SK-N-SH treated with all-trans-retinoic acid at 6 μM for 48 hours (cell line): ENCODE results near the gene NHLRC2.

Experiments used
- ATAC-seq: fragments of 200-7000 bp; cut with Tn5 transposase; 3 replicates; pipeline ENCODE4 v1.9.1; 2020; ENCODE audit warnings: mild to moderate bottlenecking, moderate library complexity
- ARNTL ChIP-seq: fragments of 450-650 bp; formaldehyde crosslinking; IDR thresholded peaks from 2 replicates; pipeline ENCODE4 v1.5.0; 2020; ENCODE audit warnings: low read depth, mild to moderate bottlenecking, moderate library complexity, borderline replicate concordance
- BACH2 ChIP-seq: fragments of 250-450 bp; sonication (Bioruptor Pico); IDR thresholded peaks from 2 replicates; pipeline ENCODE4 v1.9.0; 2021; ENCODE audit warnings: mild to moderate bottlenecking, borderline replicate concordance
- CSDC2 ChIP-seq: fragments of 250-450 bp; sonication (Bioruptor Pico); IDR thresholded peaks from 2 replicates; pipeline ENCODE4 v1.5.0; 2020; ENCODE audit warnings: mild to moderate bottlenecking, moderate library complexity
- CSRNP3 ChIP-seq: fragments of 250-450 bp; sonication (Bioruptor Pico); IDR thresholded peaks from 2 replicates; pipeline ENCODE4 v1.5.1; 2021; ENCODE audit warnings: mild to moderate bottlenecking, moderate library complexity
- ESRRG ChIP-seq: fragments of 250-450 bp; sonication (Bioruptor Pico); IDR thresholded peaks from 2 replicates; pipeline ENCODE4 v1.6.1; 2021; ENCODE audit warnings: mild to moderate bottlenecking
- GLIS3 ChIP-seq: fragments of 250-450 bp; sonication (Bioruptor Pico); IDR thresholded peaks from 2 replicates; pipeline ENCODE4 v1.5.0; 2020; ENCODE audit warnings: mild to moderate bottlenecking, moderate library complexity
- ISL1 ChIP-seq: fragments of 250-450 bp; sonication (Bioruptor Pico); IDR thresholded peaks from 2 replicates; pipeline ENCODE4 v2.1.2; 2022; ENCODE audit warnings: mild to moderate bottlenecking, moderate library complexity
- PATZ1 ChIP-seq: fragments of 250-450 bp; sonication (Bioruptor Pico); IDR thresholded peaks from 2 replicates; pipeline ENCODE4 v1.8.0; 2020; ENCODE audit warnings: mild to moderate bottlenecking, moderate library complexity, borderline replicate concordance
- POU6F1 ChIP-seq: fragments of 250-450 bp; sonication (Bioruptor Pico); IDR thresholded peaks from 2 replicates; pipeline ENCODE4 v1.8.0; 2021; ENCODE audit warnings: low read depth, mild to moderate bottlenecking, moderate library complexity, borderline replicate concordance
- PPARA ChIP-seq: fragments of 250-450 bp; sonication (Bioruptor Pico); IDR thresholded peaks from 2 replicates; pipeline ENCODE4 v1.5.0; 2020; ENCODE audit warnings: mild to moderate bottlenecking, borderline replicate concordance
- RARB ChIP-seq: fragments of 250-450 bp; sonication (Bioruptor Pico); IDR thresholded peaks from 2 replicates; pipeline ENCODE4 v1.8.0; 2021; ENCODE audit warnings: mild to moderate bottlenecking, moderate library complexity
- SNAI2 ChIP-seq: fragments of 250-450 bp; sonication (Bioruptor Pico); IDR thresholded peaks from 2 replicates; pipeline ENCODE4 v1.5.0; 2020; ENCODE audit warnings: mild to moderate bottlenecking, moderate library complexity
- TCF4 ChIP-seq: fragments of 250-450 bp; sonication (Bioruptor Pico); IDR thresholded peaks from 2 replicates; pipeline ENCODE4 v1.8.0; 2021; ENCODE audit warnings: mild to moderate bottlenecking, moderate library complexity, borderline replicate concordance
- TOX ChIP-seq: fragments of 250-450 bp; sonication (Bioruptor Pico); IDR thresholded peaks from 2 replicates; pipeline ENCODE4 v1.8.0; 2021; ENCODE audit warnings: mild to moderate bottlenecking, moderate library complexity, borderline replicate concordance
- TSHZ2 ChIP-seq: fragments of 250-450 bp; sonication (Bioruptor Pico); IDR thresholded peaks from 2 replicates; pipeline ENCODE4 v1.5.0; 2020; ENCODE audit warnings: mild to moderate bottlenecking, moderate library complexity
- ZC3H10 ChIP-seq: fragments of 250-450 bp; sonication (Bioruptor Pico); IDR thresholded peaks from 2 replicates; pipeline ENCODE4 v1.5.1; 2021; ENCODE audit warnings: mild to moderate bottlenecking, moderate library complexity
- ZFP3 ChIP-seq: fragments of 250-450 bp; sonication (Bioruptor Pico); IDR thresholded peaks from 2 replicates; pipeline ENCODE4 v1.5.0; 2020; ENCODE audit warnings: mild to moderate bottlenecking, moderate library complexity
- ZFP30 ChIP-seq: fragments of 450-650 bp; formaldehyde crosslinking; IDR thresholded peaks from 2 replicates; pipeline ENCODE4 v1.5.0; 2022; ENCODE audit warnings: mild to moderate bottlenecking, moderate library complexity
- ZNF565 ChIP-seq: fragments of 450-650 bp; formaldehyde crosslinking; conservative IDR thresholded peaks from 2 replicates; pipeline ENCODE4 v1.5.0; 2020; ENCODE audit warnings: low read depth, mild to moderate bottlenecking, moderate library complexity
- ZNF70 ChIP-seq: fragments of 450-650 bp; formaldehyde crosslinking; IDR thresholded peaks from 2 replicates; pipeline ENCODE4 v1.5.0; 2020; ENCODE audit warnings: mild to moderate bottlenecking, moderate library complexity
- ZNF8 ChIP-seq: fragments of 450-650 bp; formaldehyde crosslinking; IDR thresholded peaks from 2 replicates; pipeline ENCODE4 v1.5.0; 2020; ENCODE audit warnings: mild to moderate bottlenecking, moderate library complexity

Gene NHLRC2

GRCh38 chr10:113882240-113882639 lies 27.8 kb downstream of the NHLRC2 start:
- TF ChIP-seq SNAI2 (CRISPR knock-in tag), result no peak
- TF ChIP-seq TOX (CRISPR knock-in tag), result no peak
- TF ChIP-seq ISL1 (CRISPR knock-in tag), result no peak
- no peak for TF ChIP-seq ZFP30 (CRISPR knock-in tag)
- no peak for TF ChIP-seq PATZ1 (CRISPR knock-in tag)
- ATAC-seq, result no peak

- no peak for TF ChIP-seq ZNF8
- TF ChIP-seq TSHZ2, result no peak
- no peak for TF ChIP-seq PPARA (CRISPR knock-in tag)
- TF ChIP-seq CSRNP3, result no peak
- TF ChIP-seq, all 23 proteins: peak for 0
- no peak for ATAC-seq
Observed at GRCh38 chr10:113889911-113890310, 35.5 kb downstream of the NHLRC2 start.

GRCh38 chr10:113890769-113891168 lies 36.3 kb downstream of the NHLRC2 start:
- ATAC-seq, result no peak
- TF ChIP-seq ZFP30 (CRISPR knock-in tag) (no peak), TCF4 (CRISPR knock-in tag) (no peak), GLIS3 (CRISPR knock-in tag) (no peak), PPARA (CRISPR knock-in tag) (no peak), ZNF70 (CRISPR knock-in tag) (no peak), ESRRG (CRISPR knock-in tag) (no peak), ZFP3 (CRISPR knock-in tag) (no peak), SNAI2 (CRISPR knock-in tag) (no peak), POU6F1 (CRISPR knock-in tag) (no peak), BACH2 (CRISPR knock-in tag) (no peak), RARB (no peak), ARNTL (CRISPR knock-in tag) (no peak), ZC3H10 (CRISPR knock-in tag) (no peak)

GRCh38 chr10:113891476-113891875 lies 37.0 kb downstream of the NHLRC2 start:
- TF ChIP-seq GLIS3 (CRISPR knock-in tag) (no peak), RARB (no peak), CSDC2 (CRISPR knock-in tag) (no peak), BACH2 (CRISPR knock-in tag) (no peak), ZNF565 (no peak), ZNF8 (no peak), TSHZ2 (no peak), ISL1 (CRISPR knock-in tag) (no peak)
- ATAC-seq, result no peak
